ENCODE data around the gene GALR2. TPM values are rescaled to one million over a fixed set of nuclear protein-coding genes. Genes with fewer than 3 reads are reported as not detected.
"Not testable (repeated sequence)": the region's sequence is repeated elsewhere in the genome, so short reads cannot be mapped to it uniquely, and the experiment has no call there.

The GALR2 gene
- total and polyA plus RNA-seq, 2 experiments from 2014 or later: 0.18 TPM; not detected in 1

- Histone ChIP-seq H3K9me2 (ENCODE audit: insufficient read depth) (no peaks in the 10 kb centered on the region), H3K9ac (no peak overlapping the region), H3K27ac (no peak overlapping the region), H3K27me3 (replicated peaks; ENCODE audit: insufficient read depth) (no peaks in the 10 kb centered on the region), H2AFZ (no peak overlapping the region), H3K36me3 (ENCODE audit: low read depth) (peaks cover 23% of the 10 kb centered on the region), H4K20me1 (ENCODE audit: insufficient read depth) (no peaks in the 10 kb centered on the region), H3K4me3 (no peak overlapping the region), H3K79me2 (ENCODE audit: insufficient read depth) (no peaks in the 10 kb centered on the region), H3K4me1 (ENCODE audit: insufficient read depth) (no peaks in the 10 kb centered on the region), H3K9me3 (ENCODE audit: low read depth) (no peaks in the 10 kb centered on the region), H3F3A (ENCODE audit: insufficient read depth) (peaks cover 20% of the 10 kb centered on the region; the same call in 1 of the 2 replicates), H3K4me2 (ENCODE audit: unreplicated experiment) (no peak overlapping the region)
- in situ Hi-C loops (cut with MboI): no loop called here
- 34 to 37% methylated on average over 22 of the region's 22 CpGs for WGBS, 2 experiments (ENCODE audit: low coverage in 1 of 2, low lambda C conversion rate in 2 of 2, missing lambda C conversion rate in 2 of 2)
- DNase-seq: no peak
- TF ChIP-seq EZH2phosphoT487 (IDR thresholded peaks at IDR 0.05; ENCODE audit: insufficient read depth, low read depth) (no peak), EZH2 (IDR thresholded peaks at IDR 0.05; ENCODE audit: insufficient read depth, poor library complexity, severe bottlenecking) (no peak)
Measured at GRCh38 chr17:76036497-76037261, 37.9 kb upstream of the GALR2 start.

GRCh38 chr17:76038050-76038449, 36.5 kb upstream of the GALR2 start:
- H4K20me1 ChIP-seq (ENCODE audit: insufficient read depth): no peaks in the 10 kb centered on the region
- WGBS, 2 experiments (ENCODE audit: low coverage in 1 of 2, low lambda C conversion rate in 2 of 2, missing lambda C conversion rate in 2 of 2): 89 to 94% methylated on average over 3 of the region's 3 CpGs
- no peaks in the 10 kb centered on the region for H3K9me3 ChIP-seq (ENCODE audit: low read depth)
- no peaks in the 10 kb centered on the region for H3K27me3 ChIP-seq (replicated peaks; ENCODE audit: insufficient read depth)
- no peaks in the 10 kb centered on the region for H3K4me1 ChIP-seq (ENCODE audit: insufficient read depth)
- H3K9me2 ChIP-seq (ENCODE audit: insufficient read depth): no peaks in the 10 kb centered on the region
- H2AFZ ChIP-seq: no peak overlapping the region
- no peak overlapping the region for H3K4me2 ChIP-seq (ENCODE audit: unreplicated experiment)
- in situ Hi-C loops (cut with MboI): no loop called here
- TF ChIP-seq EZH2phosphoT487 (IDR thresholded peaks at IDR 0.05; ENCODE audit: insufficient read depth, low read depth): no peak
- no peak for TF ChIP-seq EZH2 (IDR thresholded peaks at IDR 0.05; ENCODE audit: insufficient read depth, poor library complexity, severe bottlenecking)
- H3K27ac ChIP-seq: no peak overlapping the region
- H3K9ac ChIP-seq: no peak overlapping the region
- no peak overlapping the region for H3K4me3 ChIP-seq
- no peaks in the 10 kb centered on the region for H3K79me2 ChIP-seq (ENCODE audit: insufficient read depth)
- peaks cover 23% of the 10 kb centered on the region for H3K36me3 ChIP-seq (ENCODE audit: low read depth)
- no peak for DNase-seq
- H3F3A ChIP-seq (ENCODE audit: insufficient read depth): peaks cover 20% of the 10 kb centered on the region; the same call in 1 of the 2 replicates

GRCh38 chr17:76039121-76039520, 35.5 kb upstream of the GALR2 start:
- DNase-seq: no peak
- H3K9ac ChIP-seq: no peak overlapping the region
- no peaks in the 10 kb centered on the region for H3K9me2 ChIP-seq (ENCODE audit: insufficient read depth)
- no peaks in the 10 kb centered on the region for H3K27me3 ChIP-seq (replicated peaks; ENCODE audit: insufficient read depth)
- no peaks in the 10 kb centered on the region for H3K9me3 ChIP-seq (ENCODE audit: low read depth)
- no peak overlapping the region for H3K4me3 ChIP-seq
- H3K27ac ChIP-seq: no peak overlapping the region
- TF ChIP-seq EZH2phosphoT487 (IDR thresholded peaks at IDR 0.05; ENCODE audit: insufficient read depth, low read depth) (no peak), EZH2 (IDR thresholded peaks at IDR 0.05; ENCODE audit: insufficient read depth, poor library complexity, severe bottlenecking) (no peak)
- peaks cover 20% of the 10 kb centered on the region; the same call in 1 of the 2 replicates for H3F3A ChIP-seq (ENCODE audit: insufficient read depth)
- no peaks in the 10 kb centered on the region for H4K20me1 ChIP-seq (ENCODE audit: insufficient read depth)
- H2AFZ ChIP-seq: no peak overlapping the region
- in situ Hi-C loops (cut with MboI): no loop called here
- no peaks in the 10 kb centered on the region for H3K79me2 ChIP-seq (ENCODE audit: insufficient read depth)
- H3K36me3 ChIP-seq (ENCODE audit: low read depth): peaks cover 34% of the 10 kb centered on the region
- H3K4me1 ChIP-seq (ENCODE audit: insufficient read depth): no peaks in the 10 kb centered on the region
- WGBS, 2 experiments (ENCODE audit: low coverage in 1 of 2, low lambda C conversion rate in 2 of 2, missing lambda C conversion rate in 2 of 2): 89 to 90% methylated on average over 6 of the region's 6 CpGs
- no peak overlapping the region for H3K4me2 ChIP-seq (ENCODE audit: unreplicated experiment)

- Histone ChIP-seq H3K9me3 (ENCODE audit: low read depth) (no peaks in the 10 kb centered on the region), H3K9me2 (ENCODE audit: insufficient read depth) (no peaks in the 10 kb centered on the region), H3K4me2 (ENCODE audit: unreplicated experiment) (no peak overlapping the region), H3K4me1 (ENCODE audit: insufficient read depth) (no peaks in the 10 kb centered on the region), H3K4me3 (no peak overlapping the region), H3K79me2 (ENCODE audit: insufficient read depth) (no peaks in the 10 kb centered on the region), H4K20me1 (ENCODE audit: insufficient read depth) (no peaks in the 10 kb centered on the region), H2AFZ (no peak overlapping the region), H3K9ac (no peak overlapping the region), H3K27ac (no peak overlapping the region), H3F3A (ENCODE audit: insufficient read depth) (peaks cover 20% of the 10 kb centered on the region; the same call in 1 of the 2 replicates), H3K27me3 (replicated peaks; ENCODE audit: insufficient read depth) (no peaks in the 10 kb centered on the region), H3K36me3 (ENCODE audit: low read depth) (peaks cover 39% of the 10 kb centered on the region)
- 85 to 92% methylated on average over 6 of the region's 6 CpGs for WGBS, 2 experiments (ENCODE audit: low coverage in 1 of 2, low lambda C conversion rate in 2 of 2, missing lambda C conversion rate in 2 of 2)
- no peak for DNase-seq
- in situ Hi-C loops (cut with MboI): no loop called here
- no peak for TF ChIP-seq EZH2 (IDR thresholded peaks at IDR 0.05; ENCODE audit: insufficient read depth, poor library complexity, severe bottlenecking)
- no peak for TF ChIP-seq EZH2phosphoT487 (IDR thresholded peaks at IDR 0.05; ENCODE audit: insufficient read depth, low read depth)
Measured at GRCh38 chr17:76040376-76040775, 34.2 kb upstream of the GALR2 start.

GRCh38 chr17:76042868-76043267, 31.7 kb upstream of the GALR2 start:
- H3K9ac ChIP-seq: not testable (repeated sequence)
- peaks cover 53% of the 10 kb centered on the region for H3K36me3 ChIP-seq (ENCODE audit: low read depth)

GRCh38 chr17:76044475-76045007, 30.0 kb upstream of the GALR2 start:
- H3K9ac ChIP-seq; H3K27ac ChIP-seq; H4K20me1 ChIP-seq (ENCODE audit: insufficient read depth); H3K4me3 ChIP-seq; H3K4me1 ChIP-seq (ENCODE audit: insufficient read depth); H3K27me3 ChIP-seq (replicated peaks; ENCODE audit: insufficient read depth); H3K4me2 ChIP-seq (ENCODE audit: unreplicated experiment); H2AFZ ChIP-seq; H3F3A ChIP-seq (ENCODE audit: insufficient read depth); in situ Hi-C loops (cut with MboI); H3K79me2 ChIP-seq (ENCODE audit: insufficient read depth); H3K9me2 ChIP-seq (ENCODE audit: insufficient read depth); DNase-seq; H3K9me3 ChIP-seq (ENCODE audit: low read depth): not testable (repeated sequence)
- WGBS, 2 experiments (ENCODE audit: low coverage in 1 of 2, low lambda C conversion rate in 2 of 2, missing lambda C conversion rate in 2 of 2): 76 to 78% methylated on average over 11 of the region's 11 CpGs
- H3K36me3 ChIP-seq (ENCODE audit: low read depth): peaks cover 55% of the 10 kb centered on the region

More at GRCh38 chr17:76042868-76043267, 31.7 kb upstream of the GALR2 start:
- H2AFZ ChIP-seq; H4K20me1 ChIP-seq (ENCODE audit: insufficient read depth); H3K27ac ChIP-seq; H3K79me2 ChIP-seq (ENCODE audit: insufficient read depth); H3K4me2 ChIP-seq (ENCODE audit: unreplicated experiment); DNase-seq; H3K9me3 ChIP-seq (ENCODE audit: low read depth); H3K4me1 ChIP-seq (ENCODE audit: insufficient read depth); H3K4me3 ChIP-seq; H3K9me2 ChIP-seq (ENCODE audit: insufficient read depth); H3K27me3 ChIP-seq (replicated peaks; ENCODE audit: insufficient read depth); in situ Hi-C loops (cut with MboI): not testable (repeated sequence)
- WGBS, 2 experiments (ENCODE audit: low coverage in 1 of 2, low lambda C conversion rate in 2 of 2, missing lambda C conversion rate in 2 of 2): 96 to 100% methylated on average over 3 of the region's 3 CpGs
- peaks cover 16% of the 10 kb centered on the region; the same call in 1 of the 2 replicates for H3F3A ChIP-seq (ENCODE audit: insufficient read depth)
